Astrocyte of the spinal cord (primary cell): Measurements from ENCODE around the gene GABRB1.

Experiments
- DNase-seq: peaks from one replicate; pipeline ENCODE4 v3.0.0; 2011; ENCODE audit warnings: low read depth, low spot score
- H3K4me3 ChIP-seq: 2 replicates; pipeline ENCODE4 v1.5.1; 2011; ENCODE audit warnings: low read depth, mild to moderate bottlenecking, low read length, moderate library complexity
- in situ Hi-C: cut with HindIII; loops from 2 replicates; pipeline ENCODE4 v1.10.0; 2017; ENCODE audit warnings: low sequenced_read_pairs
- TF ChIP-seq, protein P1 (sequence below): IDR thresholded peaks from 2 replicates; pipeline ENCODE4 v1.5.1; 2012; ENCODE audit warnings: low read depth, mild to moderate bottlenecking, low read length, inconsistent platforms

Gene GABRB1

DNA sequence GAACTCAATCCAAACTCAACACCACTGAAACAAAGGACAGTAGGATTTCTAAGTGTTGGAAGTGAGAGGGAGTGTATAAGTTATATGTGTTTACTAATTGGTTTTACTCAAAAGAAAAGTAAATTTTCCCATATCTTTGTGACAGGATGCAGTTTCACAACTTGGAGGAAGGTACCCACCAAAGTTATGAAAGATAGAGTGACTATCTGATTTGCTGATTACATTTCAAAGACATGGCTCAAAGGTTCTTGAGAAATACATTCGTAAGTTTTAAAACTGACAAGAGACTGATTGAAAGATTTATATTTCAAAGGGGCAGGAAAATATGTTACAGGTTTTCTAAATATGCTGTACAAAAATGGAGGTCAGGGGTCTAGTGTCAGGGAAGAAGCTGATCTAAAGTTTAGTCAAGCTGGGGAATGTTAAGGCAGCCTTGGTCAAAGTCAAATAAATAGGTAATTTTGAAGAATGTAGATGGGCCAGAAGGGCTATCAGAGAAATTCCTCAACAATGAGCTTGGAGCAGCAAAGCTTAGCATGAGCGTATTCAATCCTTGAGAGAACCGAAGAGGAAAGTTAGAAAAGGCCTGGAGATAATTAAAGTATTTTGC is 441.9 kb downstream of the GABRB1 start:
- no peak for DNase-seq
- in situ Hi-C loops = no loop called here

DNA sequence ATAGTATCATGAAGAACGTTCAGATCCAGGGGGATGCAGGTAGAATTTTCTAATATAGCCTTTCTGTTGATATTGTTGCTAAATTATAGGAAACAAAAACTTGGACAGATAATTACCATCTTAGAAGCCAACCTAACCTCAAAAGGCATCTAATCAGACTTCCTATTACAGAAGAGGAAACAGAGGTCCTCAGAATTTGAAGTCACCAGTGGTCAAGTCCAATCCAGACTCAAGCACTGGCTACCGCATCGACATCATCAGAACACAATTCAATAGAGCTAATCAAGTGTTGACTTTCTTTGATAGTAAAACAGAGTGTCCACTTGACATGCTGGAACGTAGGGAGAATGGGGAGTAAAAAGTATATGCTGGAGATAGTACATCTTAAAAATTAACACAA is 443.4 kb downstream of the GABRB1 start:
- TF ChIP-seq, protein P1, sequence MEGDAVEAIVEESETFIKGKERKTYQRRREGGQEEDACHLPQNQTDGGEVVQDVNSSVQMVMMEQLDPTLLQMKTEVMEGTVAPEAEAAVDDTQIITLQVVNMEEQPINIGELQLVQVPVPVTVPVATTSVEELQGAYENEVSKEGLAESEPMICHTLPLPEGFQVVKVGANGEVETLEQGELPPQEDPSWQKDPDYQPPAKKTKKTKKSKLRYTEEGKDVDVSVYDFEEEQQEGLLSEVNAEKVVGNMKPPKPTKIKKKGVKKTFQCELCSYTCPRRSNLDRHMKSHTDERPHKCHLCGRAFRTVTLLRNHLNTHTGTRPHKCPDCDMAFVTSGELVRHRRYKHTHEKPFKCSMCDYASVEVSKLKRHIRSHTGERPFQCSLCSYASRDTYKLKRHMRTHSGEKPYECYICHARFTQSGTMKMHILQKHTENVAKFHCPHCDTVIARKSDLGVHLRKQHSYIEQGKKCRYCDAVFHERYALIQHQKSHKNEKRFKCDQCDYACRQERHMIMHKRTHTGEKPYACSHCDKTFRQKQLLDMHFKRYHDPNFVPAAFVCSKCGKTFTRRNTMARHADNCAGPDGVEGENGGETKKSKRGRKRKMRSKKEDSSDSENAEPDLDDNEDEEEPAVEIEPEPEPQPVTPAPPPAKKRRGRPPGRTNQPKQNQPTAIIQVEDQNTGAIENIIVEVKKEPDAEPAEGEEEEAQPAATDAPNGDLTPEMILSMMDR = no peak
- no peak for DNase-seq
- in situ Hi-C loops = no loop called here
- H3K4me3 ChIP-seq = no peak overlapping the region

More for the DNA sequence above, 441.9 kb downstream of the GABRB1 start:
- no peak overlapping the region for H3K4me3 ChIP-seq
- TF ChIP-seq, protein P1 = no peak

DNA sequence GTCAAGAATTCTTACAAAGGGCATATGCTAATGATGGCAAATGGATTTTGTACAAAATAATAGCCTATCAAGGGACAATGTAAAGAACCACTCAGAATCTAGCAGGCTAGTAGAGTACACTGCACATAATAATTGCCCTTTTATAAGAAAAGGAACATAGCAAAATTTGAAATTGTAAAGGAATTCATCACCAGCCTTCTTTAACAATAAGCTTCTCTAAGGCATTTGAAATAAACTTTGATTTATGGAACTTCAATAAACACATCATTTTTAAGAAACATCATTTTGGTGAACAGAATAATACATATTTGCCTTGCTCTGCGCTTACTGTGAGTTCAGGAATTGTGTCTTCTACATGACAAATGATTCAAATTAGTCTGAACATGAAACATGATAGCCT is 444.0 kb downstream of the GABRB1 start:
- H3K4me3 ChIP-seq = no peak overlapping the region
- in situ Hi-C loops = no loop called here
- no peak for DNase-seq
- TF ChIP-seq, protein P1 = no peak
